GM18507 (cell line): ENCODE results near the gene M1AP.
A peak's percentile ranks its signal among the peaks of the same experiment; 100 is the strongest.

Experiments used
- DNase-seq: peaks from one replicate; pipeline ENCODE4 v3.0.0; 2011; ENCODE audit warnings: low read depth; ENCODE audit not compliant: insufficient read length; ENCODE audit errors: extremely low spot score
- FAIRE-seq: peaks from 2 replicates; lab custom pipeline; 2011; peaks lifted over from hg19 to GRCh38; lab: Jason Lieb, UNC

Gene M1AP

GRCh38 chr2:74648009-74648443 lies at the start of gene M1AP:
M1AP (minus strand) TSS chr2:74648330; CDS start chr2:74640275, 8,055 bp downstream.
- FAIRE-seq (no peak), DNase-seq (no peak)

- DNase-seq (no peak), FAIRE-seq (no peak)
Observed at GRCh38 chr2:74696829-74697228, 48.7 kb upstream of the M1AP start.

GRCh38 chr2:74695663-74696062 lies 47.5 kb upstream of the M1AP start:
- DNase-seq = no peak
- FAIRE-seq = no peak

GRCh38 chr2:74694281-74694680 lies 46.2 kb upstream of the M1AP start:
- DNase-seq (no peak), FAIRE-seq (no peak)

- DNase-seq (no peak), FAIRE-seq (no peak)
Observed at GRCh38 chr2:74693668-74694067, 45.5 kb upstream of the M1AP start.

- DNase-seq (no peak), FAIRE-seq (no peak)
Observed at GRCh38 chr2:74693213-74693612, 45.1 kb upstream of the M1AP start.

GRCh38 chr2:74691929-74692328 lies 43.8 kb upstream of the M1AP start:
- DNase-seq (no peak), FAIRE-seq (no peak)

GRCh38 chr2:74690571-74690970 lies 42.4 kb upstream of the M1AP start:
- FAIRE-seq = peak; percentile 73

GRCh38 chr2:74689671-74690070 lies 41.5 kb upstream of the M1AP start:
- DNase-seq (no peak), FAIRE-seq (no peak)

More at GRCh38 chr2:74690571-74690970, 42.4 kb upstream of the M1AP start:
- peak; percentile 37 for DNase-seq

- DNase-seq (no peak), FAIRE-seq (no peak)
Observed at GRCh38 chr2:74688881-74689280, 40.8 kb upstream of the M1AP start.

- FAIRE-seq (no peak), DNase-seq (no peak)
Observed at GRCh38 chr2:74685408-74685807, 37.3 kb upstream of the M1AP start.

- FAIRE-seq (no peak), DNase-seq (no peak)
Observed at GRCh38 chr2:74682501-74682900, 34.4 kb upstream of the M1AP start.

GRCh38 chr2:74679615-74680014 lies 31.5 kb upstream of the M1AP start:
- no peak for FAIRE-seq

GRCh38 chr2:74676331-74676730 lies 28.2 kb upstream of the M1AP start:
- FAIRE-seq = no peak

More at GRCh38 chr2:74679615-74680014, 31.5 kb upstream of the M1AP start:
- no peak for DNase-seq

GRCh38 chr2:74675090-74675489 lies 27.0 kb upstream of the M1AP start:
- no peak for DNase-seq

More at GRCh38 chr2:74676331-74676730, 28.2 kb upstream of the M1AP start:
- DNase-seq = no peak

GRCh38 chr2:74673826-74674528 lies 25.8 kb upstream of the M1AP start:
- no peak for DNase-seq
- FAIRE-seq = no peak

More at GRCh38 chr2:74675090-74675489, 27.0 kb upstream of the M1AP start:
- no peak for FAIRE-seq

- FAIRE-seq = no peak
Observed at GRCh38 chr2:74671479-74671878, 23.3 kb upstream of the M1AP start.

GRCh38 chr2:74670263-74670662 lies 22.1 kb upstream of the M1AP start:
- DNase-seq = no peak
- FAIRE-seq = no peak

More at GRCh38 chr2:74671479-74671878, 23.3 kb upstream of the M1AP start:
- no peak for DNase-seq

GRCh38 chr2:74668087-74668486 lies 20.0 kb upstream of the M1AP start:
- DNase-seq (no peak), FAIRE-seq (no peak)

GRCh38 chr2:74659462-74659861 lies 11.3 kb upstream of the M1AP start:
- DNase-seq = no peak
- no peak for FAIRE-seq

GRCh38 chr2:74658516-74658915 lies 10.4 kb upstream of the M1AP start:
- FAIRE-seq (no peak), DNase-seq (no peak)
